HG03196 (cell line): ENCODE results near the gene PCYOX1L.

Experiments used
- ATAC-seq: cut with Tn5 transposase; IDR thresholded peaks from one replicate; pipeline ENCODE4 v1.9.1; 2021; ENCODE audit not compliant: unreplicated experiment

Gene PCYOX1L

GRCh38 chr5:149405550-149406202 lies 47.8 kb downstream of the PCYOX1L start:
- no peak for ATAC-seq

DNA sequence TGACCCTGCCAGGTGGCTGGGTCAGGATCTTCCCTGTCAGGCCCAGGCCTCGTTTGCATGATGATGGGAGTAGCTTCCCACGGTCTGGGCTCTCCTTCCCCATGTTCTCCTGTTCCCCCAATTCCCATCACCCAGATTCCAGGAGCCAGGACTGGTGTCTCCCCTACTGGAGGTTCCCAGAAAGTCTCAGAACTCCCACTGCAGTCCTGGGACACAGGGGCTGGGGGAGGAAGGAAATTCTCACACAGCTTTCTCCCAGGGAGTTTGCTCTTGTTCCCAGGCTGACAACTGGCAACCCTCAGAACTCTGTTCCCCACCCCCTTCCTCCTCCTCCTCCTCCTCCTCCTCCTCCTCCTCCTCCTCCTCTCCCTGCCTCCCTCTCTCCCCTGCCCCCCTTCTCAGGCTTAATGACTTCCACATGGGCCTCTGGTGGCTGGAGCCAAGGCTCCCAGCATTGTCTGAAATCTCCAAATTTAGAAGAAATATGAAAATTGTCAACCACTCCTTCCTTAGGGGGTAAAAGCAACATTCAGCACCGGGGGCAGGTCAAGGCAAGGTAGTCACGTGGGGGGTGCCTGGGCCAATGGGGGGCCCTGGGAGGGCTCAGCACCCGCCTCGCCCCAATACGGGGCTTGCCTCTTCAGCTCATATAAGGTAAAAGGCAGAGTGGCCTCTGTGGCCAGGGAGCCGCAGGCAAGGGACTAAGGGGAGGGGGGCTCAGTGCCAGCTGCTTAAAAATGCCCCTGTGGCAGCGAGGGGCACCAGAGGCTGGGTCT lies 48.5 kb downstream of the PCYOX1L start:
- ATAC-seq = no peak

DNA sequence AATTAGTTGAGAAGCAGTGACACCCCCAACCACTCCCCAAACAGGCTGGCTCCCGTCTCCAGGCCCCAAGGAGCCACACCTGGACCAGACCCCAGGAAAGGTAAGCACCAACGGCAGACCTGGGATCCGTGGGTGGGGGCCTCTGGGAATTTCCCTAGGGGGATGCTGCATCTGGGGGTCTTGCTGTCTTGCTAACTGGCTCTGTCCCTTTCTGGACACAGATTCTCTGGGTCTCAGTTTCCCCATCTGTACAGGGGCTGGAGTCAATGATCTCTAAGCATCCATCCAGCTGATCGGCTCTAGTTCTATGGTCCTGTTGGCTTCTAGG lies 49.1 kb downstream of the PCYOX1L start:
- no peak for ATAC-seq

DNA sequence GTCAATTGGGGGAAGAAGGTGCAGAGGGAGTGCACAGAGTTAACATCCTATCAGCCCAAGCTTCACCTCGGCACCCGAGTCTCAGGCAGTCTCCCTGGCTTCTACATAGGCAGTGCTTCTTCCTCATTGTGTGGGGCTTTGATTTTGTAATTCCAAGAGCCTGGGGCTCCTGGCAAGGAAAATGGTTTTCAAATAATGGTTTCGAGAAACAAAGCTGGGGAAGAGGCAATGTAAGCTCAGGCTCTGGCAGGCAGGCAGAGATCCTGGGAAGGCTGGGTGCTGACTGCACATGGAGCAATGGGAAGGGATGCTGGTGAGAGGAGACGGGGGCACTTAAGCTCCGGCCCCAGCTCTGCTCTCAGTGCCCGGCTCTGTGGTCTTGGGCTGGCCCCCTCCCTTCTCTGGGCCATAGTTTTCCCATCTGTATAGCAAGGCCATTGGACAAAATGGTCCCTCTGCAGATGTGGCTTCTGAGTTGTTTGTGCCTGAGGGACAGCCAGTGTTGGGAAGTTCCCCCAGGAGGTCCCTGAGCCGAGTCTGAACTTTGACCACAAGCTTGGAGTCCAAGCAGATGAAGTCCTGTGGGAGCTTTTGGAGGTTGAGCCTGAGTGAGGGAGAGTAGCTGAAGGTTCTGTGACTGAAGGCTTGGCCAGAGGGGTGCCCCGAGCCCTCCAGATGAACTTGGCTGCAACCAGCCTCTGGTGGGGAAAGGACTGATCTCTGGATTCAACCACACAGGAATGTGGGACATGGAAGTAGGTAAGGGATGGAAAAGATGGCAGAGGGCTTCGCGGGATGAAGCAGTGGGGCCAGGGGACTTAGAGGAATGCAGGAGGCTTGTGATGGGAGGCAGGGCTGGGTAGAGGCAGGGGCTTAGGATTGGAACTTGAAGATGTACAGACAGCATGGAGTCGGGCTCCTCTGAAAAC lies 49.7 kb downstream of the PCYOX1L start:
- no peak for ATAC-seq

DNA sequence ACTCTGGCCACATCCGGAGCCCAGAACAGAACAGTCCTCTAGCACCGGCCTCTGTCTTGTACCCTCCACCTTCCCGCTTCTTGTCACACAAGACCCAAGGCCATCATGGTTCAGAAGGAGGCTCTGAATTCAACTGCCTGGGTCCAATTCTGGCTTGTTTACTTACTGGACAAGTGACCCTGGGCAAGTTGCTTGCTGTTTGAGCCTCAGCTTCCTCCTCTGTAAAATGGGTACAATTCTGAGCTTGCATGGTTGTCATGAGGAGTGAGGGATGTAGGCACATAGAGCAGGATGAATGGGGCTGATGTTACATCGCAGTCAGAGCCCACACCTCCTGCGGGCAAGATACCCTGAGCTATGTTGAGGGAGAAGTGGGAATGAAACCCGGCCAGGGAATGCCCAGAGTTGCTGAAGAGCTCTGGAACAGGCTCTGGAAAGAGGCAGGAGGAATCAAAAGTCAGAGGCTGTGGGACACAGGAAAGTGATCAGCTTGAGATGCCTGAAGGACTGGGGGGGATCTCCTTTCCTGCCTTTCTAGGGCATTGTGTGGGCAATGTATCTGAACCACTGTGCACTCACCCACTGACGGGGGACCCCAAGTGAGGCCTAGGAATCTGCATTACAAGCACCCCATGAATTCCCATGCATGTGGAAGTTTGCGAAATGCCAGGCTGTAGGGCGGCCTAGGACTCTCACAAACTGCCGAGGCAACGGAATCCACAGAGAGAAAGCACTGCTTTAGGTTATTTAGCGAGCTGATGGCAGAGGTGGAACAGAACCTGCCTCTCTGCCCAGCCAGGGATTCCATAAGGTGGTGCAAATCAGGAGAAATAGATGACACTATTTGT lies 50.6 kb downstream of the PCYOX1L start:
- ATAC-seq = no peak

GRCh38 chr5:149409268-149409948 lies 51.6 kb downstream of the PCYOX1L start:
- ATAC-seq = no peak

GRCh38 chr5:149410071-149410470 lies 52.2 kb downstream of the PCYOX1L start:
- no peak for ATAC-seq

DNA sequence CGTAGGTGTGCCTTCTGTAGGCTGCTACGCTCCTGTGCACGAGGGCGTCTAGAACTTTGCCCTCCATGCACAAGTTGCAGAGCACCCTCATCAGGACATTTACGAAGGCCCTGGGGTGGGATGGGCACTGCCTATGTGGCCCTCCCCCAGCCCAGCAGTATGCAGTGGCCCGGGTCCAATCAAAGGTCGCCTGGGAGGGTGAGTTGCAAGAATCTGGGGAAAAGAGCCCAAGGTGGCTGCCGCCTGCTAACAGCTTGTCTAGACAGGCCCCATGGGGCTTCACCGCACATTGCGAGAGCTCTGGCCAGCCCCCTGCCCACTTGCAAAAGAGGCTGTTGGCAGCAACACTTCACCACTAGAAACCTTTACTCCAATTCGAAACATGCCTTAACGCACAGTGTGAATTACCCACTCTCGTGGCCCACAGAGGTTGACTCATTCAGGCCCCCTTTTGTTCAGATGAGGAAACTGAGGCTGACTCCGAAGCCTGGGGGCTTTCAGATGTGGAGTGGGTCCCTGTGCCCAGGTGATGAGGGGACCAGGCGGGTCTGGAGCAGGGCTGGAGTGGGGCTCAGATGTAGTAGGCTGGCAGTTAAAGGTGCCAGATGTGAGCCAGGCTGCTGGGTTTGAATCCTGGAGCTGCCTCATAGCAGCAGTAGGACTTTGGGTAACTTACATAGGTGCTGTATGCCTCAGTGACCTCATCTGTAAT lies 53.0 kb downstream of the PCYOX1L start:
- ATAC-seq = no peak

DNA sequence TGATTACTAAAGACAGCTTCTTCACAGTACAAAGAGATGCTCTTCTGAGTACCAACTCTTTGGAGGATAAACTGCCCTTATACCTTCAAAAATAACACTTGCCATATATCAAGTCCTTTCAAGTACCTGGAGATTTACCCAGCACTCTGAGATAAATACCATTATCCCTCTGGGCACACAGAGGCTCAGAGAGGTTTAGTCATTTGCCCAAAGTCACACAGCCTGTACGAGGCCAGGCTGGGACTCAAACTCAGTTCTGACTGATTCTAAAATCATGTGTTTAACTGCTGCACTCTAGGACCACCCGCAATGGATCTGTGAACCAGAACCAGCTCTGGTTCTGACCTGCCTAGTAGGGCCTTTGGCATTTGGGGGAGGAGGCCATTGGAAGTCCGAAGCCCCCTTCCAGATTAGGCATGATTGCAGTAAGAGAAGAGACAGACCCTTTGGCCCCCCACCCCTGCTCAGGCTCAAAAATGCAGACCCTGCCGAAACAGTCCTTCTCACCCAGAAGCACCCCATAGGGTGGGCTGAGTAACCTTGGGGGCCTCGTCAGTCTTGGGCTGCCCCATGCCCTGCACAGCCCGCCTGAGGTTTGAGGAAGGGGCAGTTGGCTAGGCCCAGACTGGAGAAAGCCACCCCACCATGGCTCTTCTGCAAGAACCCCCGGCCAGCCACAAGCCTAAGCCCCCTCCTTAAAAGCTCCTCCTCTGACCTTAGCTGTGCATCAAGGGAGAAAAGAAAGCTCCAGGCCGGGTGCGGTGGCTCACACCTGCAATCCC lies 54.1 kb downstream of the PCYOX1L start:
- ATAC-seq = no peak

DNA sequence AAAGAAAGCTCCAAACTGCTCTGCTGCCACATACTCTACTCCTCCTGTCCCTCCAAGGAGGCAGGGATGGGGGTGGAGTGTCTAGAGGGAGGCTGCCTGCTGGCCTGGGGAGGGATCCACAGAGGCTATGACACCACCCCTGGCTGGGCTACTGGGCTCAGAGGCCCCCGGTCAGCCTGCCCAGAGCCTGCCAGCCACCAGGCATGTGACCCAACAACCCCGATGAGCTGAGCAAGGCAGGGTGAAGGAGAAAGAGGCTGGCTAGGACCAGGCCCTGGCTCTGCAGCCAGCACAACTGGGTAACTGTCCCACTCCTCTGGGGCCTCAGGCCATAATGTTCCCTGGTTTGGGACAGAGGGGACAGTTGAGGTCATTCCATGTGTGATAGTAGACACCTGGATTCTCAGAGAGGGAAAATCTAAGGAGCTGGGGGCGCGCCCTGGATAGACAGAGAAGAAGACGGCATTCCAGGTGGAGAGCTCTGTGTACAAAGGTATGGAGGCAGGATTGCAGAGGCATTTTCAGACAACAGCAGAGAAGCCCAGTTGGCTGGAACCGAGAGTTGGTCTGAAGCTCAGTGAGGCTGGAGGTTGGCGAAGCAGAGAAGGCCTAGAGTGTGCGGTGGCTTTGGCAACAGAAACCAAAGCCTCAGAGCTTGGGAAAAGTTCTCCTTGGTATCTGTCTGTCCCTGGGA lies 55.1 kb downstream of the PCYOX1L start:
- no peak for ATAC-seq

GRCh38 chr5:149413477-149414210 lies 55.8 kb downstream of the PCYOX1L start:
- ATAC-seq = no peak

DNA sequence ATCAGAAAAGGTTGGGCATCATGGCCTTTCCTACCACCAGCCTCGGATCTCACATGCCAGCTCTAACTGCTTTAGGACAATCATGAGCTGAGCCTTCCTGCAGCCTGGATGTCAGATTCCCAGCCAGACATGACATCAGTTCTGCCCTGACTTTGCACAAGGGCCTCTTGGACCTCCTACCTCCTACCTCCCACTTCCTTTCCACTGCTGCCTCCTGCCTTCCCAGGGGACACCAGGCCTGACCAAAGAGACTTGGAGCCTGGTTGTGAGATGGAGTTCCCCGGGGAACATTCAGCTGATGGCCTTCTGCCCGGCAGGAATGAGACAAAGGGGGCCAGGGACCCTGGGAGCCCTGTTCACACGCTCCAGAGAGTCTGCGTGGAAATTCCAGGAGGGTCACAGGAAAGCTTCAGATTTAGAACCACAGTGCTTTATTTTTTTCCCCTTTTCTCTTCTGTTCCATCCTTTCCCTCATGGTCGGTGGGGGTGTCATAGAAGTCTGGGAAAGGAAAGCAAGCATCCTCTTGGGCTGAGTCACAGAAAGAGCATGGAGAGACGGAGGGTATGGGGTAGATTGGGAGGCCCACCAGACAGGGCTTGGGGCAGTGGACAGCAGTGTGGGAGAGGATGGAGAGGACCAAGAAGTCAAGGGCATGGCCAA lies 56.7 kb downstream of the PCYOX1L start:
- no peak for ATAC-seq

DNA sequence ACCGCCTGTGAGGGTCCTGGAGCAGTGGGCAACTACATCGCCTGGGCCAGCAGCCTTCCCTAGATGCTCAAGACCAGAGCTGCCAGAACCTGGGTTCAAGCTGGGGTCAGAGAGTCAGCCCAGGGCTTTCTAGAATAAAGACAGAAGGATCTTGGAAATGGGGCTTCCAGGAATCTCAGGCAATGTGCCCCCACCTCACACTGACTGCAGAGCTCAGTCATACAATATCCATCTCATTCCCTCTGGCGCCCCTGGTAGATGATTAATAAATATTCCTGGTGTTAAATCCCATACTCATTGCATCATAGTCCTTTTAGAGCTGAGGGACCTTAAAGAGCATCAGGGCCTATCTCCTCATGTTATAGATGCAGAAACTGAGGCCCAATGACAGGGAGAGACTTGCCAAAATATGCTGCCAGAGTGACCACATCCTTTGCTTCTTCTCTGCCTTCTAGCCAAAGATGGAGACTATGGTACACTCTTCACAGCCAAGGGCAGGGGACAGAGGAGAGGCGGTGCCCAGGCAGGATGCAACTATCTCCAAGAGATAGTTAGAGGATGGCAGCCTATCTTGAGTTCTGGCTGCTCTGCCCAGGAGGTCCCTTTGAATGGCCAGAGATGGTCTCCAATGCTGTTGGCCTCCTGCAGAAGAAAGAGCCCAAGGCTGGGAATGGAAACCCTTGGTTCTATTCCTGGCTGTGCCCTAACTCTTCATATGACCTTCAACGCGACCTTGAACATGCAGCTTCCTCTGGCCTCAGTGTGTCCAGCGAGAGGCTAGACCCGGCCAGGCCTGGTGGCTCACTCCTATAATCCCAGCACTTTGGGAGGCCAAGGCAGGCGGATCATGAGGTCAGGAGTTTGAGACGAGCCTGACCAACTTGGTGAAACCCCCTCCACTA lies 57.5 kb downstream of the PCYOX1L start:
- ATAC-seq = no peak

DNA sequence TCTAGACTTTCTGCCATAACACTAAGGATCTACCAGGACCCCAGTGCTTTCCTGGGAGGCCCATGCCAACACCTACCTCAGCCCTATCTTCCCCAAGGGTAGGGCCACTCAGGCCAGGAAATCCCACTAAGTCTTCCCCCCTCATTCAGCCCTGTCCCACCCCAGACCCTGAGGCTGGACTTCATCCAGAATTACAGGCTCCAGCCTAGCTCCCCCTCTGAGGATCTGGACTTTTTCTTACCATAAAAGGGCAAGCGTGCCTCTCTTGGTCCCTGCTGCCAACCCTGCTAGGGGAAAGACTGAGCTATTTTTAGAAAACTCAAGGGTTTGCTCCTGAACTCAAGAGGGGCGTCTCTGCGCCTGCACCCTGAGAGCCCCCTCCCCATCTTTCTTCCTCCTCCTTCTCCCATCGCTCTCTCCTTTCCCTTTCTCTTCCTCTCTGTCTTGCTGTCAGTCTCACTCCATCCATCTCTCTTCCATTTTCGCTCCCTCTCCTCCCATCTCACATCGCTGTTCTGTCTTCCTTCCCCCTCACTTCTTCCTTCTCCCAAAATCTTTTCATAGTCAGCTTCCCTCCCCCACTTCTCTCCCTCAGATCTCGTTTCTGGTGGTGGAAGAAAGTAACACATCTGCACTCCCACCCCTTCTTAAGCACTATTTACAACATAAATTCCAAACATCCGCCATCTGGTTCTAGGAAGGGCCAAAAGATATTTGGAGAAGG lies 59.3 kb downstream of the PCYOX1L start:
- ATAC-seq = no peak

DNA sequence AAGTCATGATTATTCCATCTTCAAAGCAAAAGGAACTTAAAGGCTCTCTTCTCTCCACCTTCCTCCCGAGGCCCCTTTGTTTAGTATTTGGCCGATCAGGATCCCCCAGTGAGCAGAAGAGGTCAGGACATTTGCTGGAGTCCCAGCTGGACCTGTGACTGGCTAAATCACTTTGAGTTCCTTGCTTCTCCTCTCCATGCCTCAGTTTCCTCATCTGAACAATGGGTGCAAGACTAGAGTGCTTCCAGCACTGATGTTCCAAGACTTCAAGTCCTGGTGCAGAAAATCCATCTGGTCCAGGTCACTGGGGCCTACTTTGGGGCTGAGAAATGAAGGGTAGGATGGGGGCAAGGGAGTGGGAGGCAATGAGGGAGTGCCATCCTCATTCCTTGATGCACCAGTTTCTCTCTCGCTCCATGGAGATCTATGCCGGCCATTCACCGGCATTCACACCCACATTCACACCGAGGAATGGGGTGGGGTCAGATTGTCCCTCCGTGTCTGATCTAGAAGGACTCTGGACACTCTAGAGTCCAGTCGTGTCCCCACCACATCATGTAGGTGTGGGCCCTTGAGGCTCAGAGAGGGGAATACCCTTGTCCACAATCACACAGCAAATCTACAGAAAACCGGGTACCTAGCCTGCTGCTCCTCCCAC lies 60.0 kb downstream of the PCYOX1L start:
- ATAC-seq = no peak
